GM21526 (cell line): ENCODE measurements around the gene TREH.
"Not testable (repeated sequence)": the region's sequence is repeated elsewhere in the genome, so short reads cannot be mapped to it uniquely, and the experiment has no call there.

ENCODE experiments used
- ATAC-seq: cut with Tn5 transposase; IDR thresholded peaks from one replicate; pipeline ENCODE4 v1.9.1; 2021; ENCODE audit warnings: moderate library complexity; ENCODE audit not compliant: unreplicated experiment, low FRiP score

The TREH gene

DNA sequence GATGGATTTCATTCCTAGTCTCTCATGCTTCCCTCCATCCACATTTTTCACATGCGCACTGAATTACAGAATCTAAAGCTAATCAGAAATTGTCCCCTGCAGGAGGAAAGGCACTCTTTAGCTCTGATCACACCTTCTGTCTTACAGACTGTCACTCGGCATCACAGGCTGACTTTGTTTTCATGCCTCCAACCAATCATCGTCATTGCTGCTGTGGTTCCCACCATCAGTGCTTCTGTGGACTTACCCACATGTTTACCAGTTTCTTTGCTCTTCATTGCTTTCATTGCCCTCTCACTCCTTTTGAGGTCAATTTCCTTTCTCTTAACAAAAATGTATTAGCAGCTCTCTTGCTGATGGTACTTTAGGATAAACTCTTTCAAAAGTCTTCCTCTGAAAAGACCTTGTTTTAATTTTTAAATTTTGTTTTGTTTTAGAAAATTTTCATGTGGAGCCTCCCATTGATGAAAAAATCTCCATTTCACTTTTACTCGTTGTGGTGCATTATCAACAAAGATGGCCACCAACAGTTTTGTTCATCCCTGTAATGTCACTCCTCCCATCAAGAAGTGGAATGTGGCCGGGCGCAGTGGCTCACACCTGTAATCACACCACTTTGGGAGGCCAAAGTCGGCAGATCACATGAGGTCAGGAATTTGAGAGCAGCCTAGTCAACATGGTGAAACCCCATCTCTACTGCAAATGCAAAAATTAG, 20.2 kb upstream of the TREH start:
- ATAC-seq, result no peak

DNA sequence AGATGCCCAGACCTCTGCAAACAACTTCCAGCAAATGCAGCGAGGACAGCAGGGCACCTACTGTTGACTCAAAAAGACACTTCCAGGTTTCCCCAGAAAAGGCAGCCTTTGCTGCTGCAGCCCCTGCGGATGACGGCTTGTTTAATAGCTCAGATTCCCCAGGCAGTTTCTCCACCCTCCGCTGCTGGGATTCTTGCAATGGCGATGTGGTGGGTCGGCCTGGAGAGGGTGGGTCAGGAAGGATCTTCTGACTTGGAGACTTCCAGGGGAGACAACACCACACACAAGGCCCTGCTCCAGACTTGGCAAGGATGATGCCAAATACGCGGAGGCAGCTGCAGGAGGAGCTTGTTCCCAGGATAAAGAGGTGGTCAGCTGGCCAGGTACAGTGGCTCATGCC, 17.9 kb upstream of the TREH start:
- no peak for ATAC-seq

DNA sequence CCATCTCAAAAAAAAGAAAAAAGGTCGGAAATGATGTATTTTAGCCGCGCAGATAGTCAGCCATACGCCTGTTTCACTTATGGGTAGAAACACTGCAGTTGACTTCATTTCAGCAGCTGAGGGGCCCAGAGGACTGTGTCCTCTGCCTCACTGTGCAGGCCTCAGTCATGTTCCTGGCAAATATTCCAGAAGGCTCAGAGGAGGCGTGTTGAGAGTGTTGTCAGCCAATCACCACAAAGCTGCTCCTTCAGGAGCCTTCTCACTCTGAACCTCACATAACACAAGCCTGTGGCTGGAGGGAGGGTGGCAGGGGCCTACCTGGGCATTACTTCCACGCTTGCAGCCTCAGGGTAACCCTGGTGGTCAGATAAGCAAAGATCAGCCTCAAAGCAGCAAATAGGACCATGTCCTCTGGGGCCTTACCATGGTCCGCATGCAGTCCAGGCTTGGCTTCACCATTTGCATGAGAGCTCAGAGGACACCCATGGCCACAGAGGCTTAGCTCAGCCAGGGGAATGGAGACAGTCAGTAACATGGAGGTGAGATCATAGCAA, 17.3 kb upstream of the TREH start:
- no peak for ATAC-seq

GRCh38 chr11:118694771-118695170, 15.3 kb upstream of the TREH start:
- ATAC-seq, result no peak

DNA sequence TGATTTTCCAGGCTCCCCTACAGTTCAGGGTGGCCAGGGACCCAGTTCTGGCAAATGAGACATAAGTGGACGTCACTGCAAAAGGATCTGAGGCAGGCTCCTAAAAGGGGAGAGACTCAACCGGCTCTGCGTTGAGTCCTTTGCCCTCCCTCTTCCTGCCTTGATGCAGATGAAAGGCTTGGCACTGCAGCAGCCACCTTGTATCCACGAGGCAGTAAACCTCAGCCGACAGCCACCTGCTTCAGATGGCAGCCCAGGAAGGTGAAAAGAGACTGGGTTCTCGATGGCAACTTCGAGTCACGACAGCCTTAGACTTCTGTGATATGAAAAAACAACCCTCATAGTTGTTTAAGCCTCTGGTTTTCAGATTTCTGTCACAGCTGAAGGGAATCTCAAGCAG, 14.7 kb upstream of the TREH start:
- ATAC-seq, result no peak

- no peak for ATAC-seq
Observed at GRCh38 chr11:118691926-118692830, 12.7 kb upstream of the TREH start.

DNA sequence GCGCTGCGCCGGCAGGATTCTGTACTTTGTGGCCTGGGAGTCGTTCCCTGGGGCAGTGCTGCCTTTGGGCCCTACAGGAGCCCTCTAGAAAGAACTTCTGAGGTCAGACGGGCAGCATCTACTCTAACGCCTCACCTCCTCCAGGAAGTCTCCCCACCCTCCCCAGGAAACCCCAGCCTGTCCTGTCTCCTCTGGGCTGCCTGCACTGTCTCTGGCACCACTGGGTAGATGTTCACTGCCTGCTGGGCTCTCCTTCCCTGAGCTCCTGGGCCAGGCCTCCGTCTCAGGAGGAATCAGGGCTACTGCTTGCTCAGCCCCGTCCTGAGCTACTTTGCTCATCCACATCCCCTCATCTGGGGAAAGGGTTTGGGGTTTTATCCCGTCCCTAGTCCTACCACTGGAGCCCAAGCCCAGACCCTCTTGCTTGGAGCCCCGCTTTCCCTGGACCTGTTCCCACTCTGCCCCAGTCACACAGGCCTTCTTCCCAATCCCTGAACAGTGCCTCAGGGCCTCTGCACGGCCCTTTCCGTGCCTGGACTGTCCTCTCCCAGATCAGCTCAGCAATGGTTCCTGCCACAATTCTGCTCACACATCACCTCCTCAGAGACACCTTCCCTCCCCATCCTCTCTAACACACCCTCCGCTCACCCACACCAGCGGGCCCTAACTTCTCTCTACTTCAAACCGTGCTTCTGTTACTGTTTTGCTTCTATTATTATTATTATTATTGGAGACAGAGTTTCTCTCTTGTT, 11.3 kb upstream of the TREH start:
- no peak for ATAC-seq

GRCh38 chr11:118689852-118690552, 10.6 kb upstream of the TREH start:
- peak; percentile 74 for ATAC-seq

DNA sequence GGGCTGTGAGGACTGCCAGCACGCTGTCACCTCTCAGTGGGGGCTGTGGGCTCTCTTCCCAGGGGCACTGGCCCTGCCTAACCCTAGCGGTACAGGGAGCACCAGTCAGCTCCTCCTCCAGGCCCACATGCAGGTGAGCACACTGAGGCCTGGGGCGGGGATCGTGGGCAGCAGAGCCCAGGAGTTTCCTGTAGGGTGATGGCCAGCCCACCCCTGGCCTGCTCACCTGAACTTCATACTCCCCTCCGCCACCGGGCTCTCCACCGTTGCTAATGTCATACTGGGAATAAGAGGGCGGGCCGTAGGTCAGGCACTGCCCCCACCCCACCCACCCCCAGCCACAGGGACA, 10.0 kb upstream of the TREH start:
- no peak for ATAC-seq

DNA sequence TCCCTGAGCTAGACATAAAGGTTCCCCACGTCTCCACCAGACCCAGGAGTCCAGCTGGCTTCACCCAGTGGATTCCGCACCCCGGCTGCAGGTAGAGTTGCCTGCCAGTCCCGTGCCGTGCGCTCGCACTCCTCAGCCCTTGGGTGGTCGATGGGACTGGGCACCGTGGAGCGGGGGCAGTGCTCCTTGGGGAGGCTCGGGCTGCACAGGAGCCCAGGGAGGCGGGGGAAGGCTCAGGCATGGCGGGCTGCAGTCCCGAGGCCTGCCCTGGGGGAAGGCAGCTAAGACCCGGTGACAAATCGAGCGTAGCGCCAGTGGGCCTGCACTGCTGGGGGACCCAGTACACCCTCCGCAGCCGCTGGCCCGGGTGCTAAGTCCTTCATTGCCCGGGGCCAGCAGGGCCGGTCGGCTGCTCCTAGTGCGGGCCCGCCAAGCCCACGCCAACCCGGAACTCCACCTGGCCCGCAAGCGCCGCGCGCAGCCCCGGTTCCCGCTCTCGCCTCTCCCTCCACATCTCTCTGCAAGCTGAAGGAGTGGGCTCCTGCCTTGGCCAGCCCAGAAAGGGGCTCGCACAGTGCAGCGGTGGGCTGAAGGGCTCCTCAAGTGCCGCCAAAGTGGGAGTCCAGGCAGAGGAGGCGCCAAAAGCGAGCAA, 9.5 kb upstream of the TREH start:
- no peak for ATAC-seq

GRCh38 chr11:118688339-118688738, 8.9 kb upstream of the TREH start:
- not testable (repeated sequence) for ATAC-seq

DNA sequence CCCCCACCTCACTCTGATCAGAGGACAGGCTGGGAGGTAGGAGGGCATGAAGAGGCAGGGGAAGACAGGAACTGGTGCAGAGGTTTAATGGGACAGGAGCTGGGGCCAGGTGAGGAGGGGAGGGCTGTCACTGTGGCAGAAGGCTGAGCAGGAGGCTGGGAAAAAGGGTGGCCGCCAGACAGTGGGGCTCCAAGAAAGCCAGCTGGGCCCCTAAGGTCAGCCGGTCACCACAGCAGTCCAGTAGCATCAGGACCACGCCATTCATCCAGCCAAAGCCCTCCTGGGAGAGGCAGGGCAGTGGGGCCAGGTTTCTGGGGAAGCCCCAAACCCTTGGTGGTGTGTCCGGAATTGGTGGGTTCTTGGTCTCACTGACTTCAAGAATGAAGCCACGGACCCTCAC, 8.5 kb upstream of the TREH start:
- no peak for ATAC-seq

DNA sequence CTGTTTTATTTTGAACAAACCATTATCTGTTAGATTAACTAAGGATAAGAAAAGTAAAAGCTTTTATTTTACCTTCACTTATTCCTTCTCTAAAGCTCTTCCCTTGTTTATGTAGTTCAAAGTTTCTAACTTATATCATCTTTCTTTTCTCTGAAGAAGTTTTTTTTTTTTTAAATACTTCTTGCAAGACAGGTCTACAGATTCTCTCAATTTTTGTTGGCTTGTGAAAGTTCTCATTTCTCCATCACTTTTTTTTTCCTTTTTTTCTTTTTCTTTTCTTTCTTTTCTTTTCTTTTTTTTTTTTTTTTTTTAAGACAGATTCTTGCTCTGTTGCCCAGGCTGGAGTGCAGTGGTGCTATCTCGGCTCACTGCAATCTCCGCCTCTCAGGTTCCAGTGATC, 4.7 kb upstream of the TREH start:
- ATAC-seq, result no peak

DNA sequence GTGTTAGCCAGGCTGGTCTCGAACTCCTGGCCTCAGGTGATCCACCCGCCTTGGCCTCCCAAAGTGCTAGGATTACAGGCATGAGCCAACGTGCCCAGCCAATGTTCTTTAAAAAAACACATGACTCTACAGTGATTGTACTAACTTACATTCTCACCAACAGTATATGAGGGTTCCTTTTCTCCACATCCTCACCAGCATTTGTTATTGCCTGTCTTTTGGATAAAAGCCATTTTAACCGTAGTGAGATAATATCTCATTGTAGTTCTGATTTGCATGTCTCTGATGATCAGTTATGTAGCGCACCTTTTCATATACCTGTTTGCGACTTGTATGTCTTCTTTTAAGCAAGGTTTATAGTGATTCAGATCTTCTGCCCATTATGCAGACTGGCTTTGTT, 3.5 kb upstream of the TREH start:
- ATAC-seq, result not testable (repeated sequence)

GRCh38 chr11:118682372-118682771, 2.9 kb upstream of the TREH start:
- no peak for ATAC-seq

- ATAC-seq, result not testable (repeated sequence)
Observed at GRCh38 chr11:118678908-118679307, 542 bp downstream of the TREH start.

DNA sequence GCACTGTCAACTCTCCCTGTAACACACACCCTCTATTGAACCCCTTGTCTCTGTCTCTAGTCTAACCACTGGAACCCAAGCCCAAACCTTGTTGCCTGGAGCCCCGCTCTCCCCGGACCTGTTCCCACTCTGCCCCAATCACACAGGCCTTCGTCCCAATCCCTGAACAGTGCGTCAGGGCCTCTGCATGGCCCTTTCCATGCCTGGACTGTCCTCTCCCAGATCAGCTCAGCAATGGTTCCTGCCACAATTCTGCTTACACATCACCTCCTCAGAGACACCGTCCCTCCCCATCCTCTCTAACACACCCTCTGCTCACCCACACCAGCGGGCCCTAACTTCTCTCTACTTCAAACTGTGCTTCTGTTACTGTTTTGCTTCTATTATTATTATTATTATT, 1.5 kb downstream of the TREH start:
- ATAC-seq, result no peak

DNA sequence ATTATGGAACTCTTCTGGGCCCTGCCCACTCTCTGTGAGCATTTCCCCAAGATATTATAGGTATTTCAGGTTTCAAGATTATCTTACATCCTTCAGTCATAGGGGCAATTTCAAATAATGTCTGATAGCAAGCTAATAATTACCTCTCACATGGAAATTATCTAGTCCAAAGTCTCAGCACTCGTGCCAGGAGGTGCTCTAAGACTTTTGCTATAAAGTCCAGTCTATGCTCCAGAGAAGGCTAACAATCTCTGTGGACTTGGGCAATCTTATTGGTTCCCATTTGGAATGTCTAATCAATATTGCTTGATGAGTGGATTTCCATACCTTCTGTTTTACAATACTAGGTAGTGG, 5.4 kb downstream of the TREH start:
- no peak for ATAC-seq

DNA sequence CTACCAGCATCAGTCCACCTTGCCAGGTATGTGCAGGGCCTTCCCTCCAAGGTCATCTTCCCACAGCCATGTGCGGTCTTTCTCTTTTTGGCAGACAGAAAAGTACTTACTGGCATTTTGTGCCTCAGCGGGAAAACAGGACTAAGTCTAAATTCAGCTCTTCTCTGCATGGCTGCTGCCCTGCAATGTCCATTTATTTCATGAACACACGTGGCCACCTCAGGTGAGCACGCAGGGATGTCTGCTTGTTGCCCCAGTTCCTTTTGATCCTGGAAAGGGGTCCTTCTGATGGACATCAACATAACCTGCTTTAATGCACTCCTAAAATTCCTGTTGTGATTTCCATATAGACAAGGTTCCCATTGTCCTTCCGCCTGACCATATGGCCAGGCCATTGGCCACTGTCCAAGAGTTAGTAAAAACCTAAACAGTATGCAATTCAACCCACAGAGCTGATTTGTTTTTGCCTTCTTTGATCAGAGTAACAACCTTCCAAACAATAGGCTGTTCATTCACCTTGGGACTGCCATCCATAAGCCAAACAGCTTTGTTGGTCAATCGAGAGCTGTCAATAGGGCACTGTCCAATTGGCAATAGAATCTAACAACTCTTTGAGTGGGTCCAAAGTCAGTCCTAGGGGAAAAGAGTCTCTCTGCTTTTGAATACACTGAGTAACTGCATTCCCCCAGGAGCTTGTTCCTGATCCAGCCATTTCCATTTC, 5.9 kb downstream of the TREH start:
- ATAC-seq, result no peak
